IMR-90 (cell line): ENCODE data around the gene NATD1. TPM values are rescaled to one million over a fixed set of nuclear protein-coding genes. Genes with fewer than 3 reads are reported as not detected.

Experiments
- ATAC-seq: fragments of 200-7000 bp; cut with Tn5 transposase; 2 replicates; pipeline ENCODE4 v1.9.1; 2020; ENCODE audit warnings: low read depth, mild to moderate bottlenecking, moderate library complexity
- BruUV-seq: library from RNA; stranded (reverse); fragments of 400-500 nt; replicated peaks from 2 replicates; lab custom pipeline; 2021; lab: Mats Ljungman, UMichigan
- CTCF ChIA-PET: fragments of 300-600 bp; formaldehyde crosslinking; extraction: SDS; loops from one replicate; lab custom pipeline; 2021; ENCODE audit warnings: antibody characterized with exemption; lab: Yijun Ruan, JAX
- POLR2A ChIA-PET: fragments of 300-600 bp; sonication (Branson Sonifier 250); formaldehyde crosslinking; loops from one replicate; lab custom pipeline; 2022; ENCODE audit warnings: antibody characterized with exemption; ENCODE audit not compliant: unreplicated experiment; lab: Charles Lee
- DNase-seq: peaks from one replicate; pipeline ENCODE4 v3.0.0; 2013
- H2AFZ ChIP-seq: replicated peaks from 2 replicates; pipeline ENCODE3; 2013; ENCODE audit warnings: low read length, mild to moderate bottlenecking; ENCODE audit not compliant: poor library complexity
- H2AK5ac ChIP-seq: 2 replicates; pipeline ENCODE4 v1.6.1; 2013; ENCODE audit warnings: low read depth, low read length, inconsistent platforms
- H2AK9ac ChIP-seq: replicated peaks from 2 replicates; pipeline ENCODE3; 2013; ENCODE audit warnings: mild to moderate bottlenecking, low read depth, low read length, moderate library complexity; ENCODE audit not compliant: poor library complexity
- H2BK120ac ChIP-seq: 2 replicates; pipeline ENCODE4 v1.6.1; 2013; ENCODE audit warnings: low read depth, low read length, inconsistent platforms
- H2BK15ac ChIP-seq: 3 replicates; pipeline ENCODE4 v1.6.1; 2013; ENCODE audit warnings: low read depth, low read length, inconsistent platforms
- H2BK20ac ChIP-seq: 2 replicates; pipeline ENCODE4 v1.6.1; 2013; ENCODE audit warnings: low read depth, mild to moderate bottlenecking, inconsistent platforms, low read length, moderate library complexity
- H2BK5ac ChIP-seq: 2 replicates; pipeline ENCODE4 v1.6.1; 2013; ENCODE audit warnings: mild to moderate bottlenecking, low read depth, low read length, inconsistent platforms; ENCODE audit not compliant: poor library complexity, severe bottlenecking
- H3K14ac ChIP-seq: replicated peaks from 2 replicates; pipeline ENCODE4 v1.6.1; 2013; ENCODE audit warnings: low read depth, low read length, inconsistent platforms
- H3K18ac ChIP-seq: 2 replicates; pipeline ENCODE4 v1.6.1; 2013; ENCODE audit warnings: low read depth, low read length, control low read depth
- H3K23ac ChIP-seq: 2 replicates; pipeline ENCODE4 v1.6.1; 2013; ENCODE audit warnings: low read depth, low read length, inconsistent platforms
- H3K27ac ChIP-seq: 2 replicates; pipeline ENCODE4 v1.5.1; 2013; ENCODE audit warnings: mild to moderate bottlenecking, control low read depth, low read length; ENCODE audit not compliant: insufficient read depth
- H3K27me3 ChIP-seq: 2 replicates; pipeline ENCODE4 v1.6.1; 2013; ENCODE audit warnings: low read length; ENCODE audit not compliant: control insufficient read depth, insufficient read depth
- H3K36me3 ChIP-seq: 2 replicates; pipeline ENCODE4 v1.6.1; 2013; ENCODE audit warnings: low read length, mixed read lengths; ENCODE audit not compliant: control insufficient read depth, insufficient read depth
- H3K4ac ChIP-seq: 2 replicates; pipeline ENCODE4 v1.6.1; 2013; ENCODE audit warnings: low read depth, low read length, inconsistent platforms
- H3K4me1 ChIP-seq: 2 replicates; pipeline ENCODE4 v1.6.1; 2013; ENCODE audit warnings: low read length, mixed read lengths; ENCODE audit not compliant: control insufficient read depth, insufficient read depth
- H3K4me2 ChIP-seq: 2 replicates; pipeline ENCODE4 v1.6.1; 2013; ENCODE audit warnings: low read depth, mild to moderate bottlenecking, control low read depth, low read length, moderate library complexity
- H3K4me3 ChIP-seq: 2 replicates; pipeline ENCODE4 v1.5.1; 2013; ENCODE audit warnings: low read depth, mild to moderate bottlenecking, control low read depth, low read length, moderate library complexity; ENCODE audit not compliant: insufficient read depth
- H3K56ac ChIP-seq: 2 replicates; pipeline ENCODE4 v1.6.1; 2013; ENCODE audit warnings: low read length, inconsistent platforms; ENCODE audit not compliant: insufficient read depth; ENCODE audit errors: extremely low read depth
- H3K79me1 ChIP-seq, 2 experiments: 2 replicates each; pipeline ENCODE4 v1.6.1; 2013; ENCODE audit warnings: low read length in 2 of 2, inconsistent platforms in 1 of 2, low read depth in 1 of 2
- H3K9ac ChIP-seq: 2 replicates; pipeline ENCODE4 v1.6.1; 2013; ENCODE audit warnings: low read depth, low read length, control low read depth
- H3K9me1 ChIP-seq: 2 replicates; pipeline ENCODE4 v1.6.1; 2013; ENCODE audit warnings: low read length, inconsistent platforms; ENCODE audit not compliant: insufficient read depth
- H3K9me3 ChIP-seq: 2 replicates; pipeline ENCODE4 v1.6.1; 2013; ENCODE audit warnings: low read length; ENCODE audit not compliant: control insufficient read depth, insufficient read depth
- H4K20me1 ChIP-seq: 2 replicates; pipeline ENCODE4 v1.6.1; 2013; ENCODE audit warnings: low read length, inconsistent platforms; ENCODE audit not compliant: insufficient read depth
- H4K5ac ChIP-seq: 2 replicates; pipeline ENCODE4 v1.6.1; 2013; ENCODE audit warnings: mild to moderate bottlenecking, low read depth, low read length, control low read depth
- H4K8ac ChIP-seq, 2 experiments: 2 replicates each; pipeline ENCODE4 v1.6.1; 2013; ENCODE audit warnings: low read depth in 2 of 2, low read length in 2 of 2, control low read depth in 1 of 2, inconsistent platforms in 1 of 2
- H4K91ac ChIP-seq: 2 replicates; pipeline ENCODE4 v1.6.1; 2013; ENCODE audit warnings: low read depth, low read length, inconsistent platforms; ENCODE audit not compliant: insufficient read depth
- BHLHE40 ChIP-seq: fragments of 150-350 bp; IDR thresholded peaks from 2 replicates; pipeline ENCODE4 v1.6.1; 2016; ENCODE audit warnings: mild to moderate bottlenecking, low read depth, low read length
- CEBPB ChIP-seq: IDR thresholded peaks from 2 replicates; pipeline ENCODE4 v1.6.1; 2012; ENCODE audit warnings: low read depth, low read length, improper control_type of control experiment
- CHD1 ChIP-seq: IDR thresholded peaks from 2 replicates; pipeline ENCODE4 v1.6.1; 2012; ENCODE audit warnings: low read depth, low read length, improper control_type of control experiment
- FOS ChIP-seq: fragments of 150-350 bp; IDR thresholded peaks from 2 replicates; pipeline ENCODE4 v1.6.1; 2016; ENCODE audit warnings: low read depth, low read length
- MAFK ChIP-seq: IDR thresholded peaks from 2 replicates; pipeline ENCODE4 v1.6.1; 2012; ENCODE audit warnings: low read depth, low read length, improper control_type of control experiment
- MAZ ChIP-seq: IDR thresholded peaks from 2 replicates; pipeline ENCODE4 v1.6.1; 2012; ENCODE audit warnings: low read depth, mild to moderate bottlenecking, low read length, improper control_type of control experiment, moderate library complexity, borderline replicate concordance
- MXI1 ChIP-seq: IDR thresholded peaks from 2 replicates; pipeline ENCODE4 v1.6.1; 2012; ENCODE audit warnings: low read depth, mild to moderate bottlenecking, low read length, moderate library complexity, borderline replicate concordance
- NFE2L2 ChIP-seq: fragments of 150-350 bp; IDR thresholded peaks from 2 replicates; pipeline ENCODE4 v1.6.1; 2016; ENCODE audit warnings: low read depth, mild to moderate bottlenecking, low read length
- POLR2A ChIP-seq: IDR thresholded peaks from 2 replicates; pipeline ENCODE4 v1.6.1; 2012; ENCODE audit warnings: mild to moderate bottlenecking, low read depth, low read length
- RAD21 ChIP-seq: IDR thresholded peaks from 2 replicates; pipeline ENCODE4 v1.6.1; 2012; ENCODE audit warnings: low read length, improper control_type of control experiment
- RCOR1 ChIP-seq: IDR thresholded peaks from 2 replicates; pipeline ENCODE4 v1.6.1; 2012; ENCODE audit warnings: mild to moderate bottlenecking, low read length, improper control_type of control experiment; ENCODE audit not compliant: insufficient replicate concordance
- RFX5 ChIP-seq: IDR thresholded peaks from 2 replicates; pipeline ENCODE4 v1.8.0; 2012; ENCODE audit warnings: low read depth, mild to moderate bottlenecking, low read length, moderate library complexity
- SMC3 ChIP-seq: fragments of 150-350 bp; IDR thresholded peaks from 2 replicates; pipeline ENCODE4 v1.6.1; 2016; ENCODE audit warnings: low read depth, mild to moderate bottlenecking, antibody characterized with exemption, low read length, moderate library complexity
- USF2 ChIP-seq: fragments of 150-350 bp; IDR thresholded peaks from 2 replicates; pipeline ENCODE4 v1.6.1; 2017; ENCODE audit warnings: mild to moderate bottlenecking, antibody characterized with exemption, low read length, low read depth
- WGBS, 2 experiments: methylation state at CpG; one replicate each; pipeline versions ENCODE4 v1.1.5 to v1.1.7; 2013; ENCODE audit warnings: missing lambda C conversion rate in 2 of 2; ENCODE audit not compliant: insufficient read length in 1 of 2; ENCODE audit errors: extremely low coverage in 2 of 2; 5-methylcytosine and 5-hydroxymethylcytosine counted together
- dilution Hi-C: fragments of 300-500 bp; cut with HindIII; formaldehyde crosslinking; loops from one replicate; pipeline ENCODE4 v1.14.3; 2018; ENCODE audit warnings: low sequenced_read_pairs; ENCODE audit not compliant: unreplicated experiment
- in situ Hi-C: fragments of 300-500 bp; cut with MboI; formaldehyde crosslinking; loops from 3 replicates; pipeline ENCODE4 v1.14.3; 2019; ENCODE audit warnings: low sequenced_read_pairs, inconsistent platforms, mixed read lengths
- intact Hi-C: fragments of 100-400 bp; cut with micrococcal nuclease; formaldehyde crosslinking; loops from 2 replicates; pipeline ENCODE4 v1.10.0; 2022
- polyA plus RNA-seq, 3 experiments: library from polyadenylated mRNA; depleted of rRNA; stranded (reverse); fragments of >200 nt; gene quantifications; 2 replicates each; pipeline ENCODE4 v1.2.3, GENCODE V29; 2012; ENCODE audit warnings: low replicate concordance in 1 of 3
- total RNA-seq: library from RNA; depleted of rRNA; stranded (reverse); fragments of >200 nt; gene quantifications from 2 replicates; pipeline ENCODE4 v1.2.3, GENCODE V29; 2012
- TF ChIP-seq, protein P1 (sequence below): conservative IDR thresholded peaks from 2 replicates; pipeline ENCODE4 v1.5.1; 2012; ENCODE audit warnings: mild to moderate bottlenecking, low read depth, low read length, improper control_type of control experiment
- TF ChIP-seq, protein P2 (sequence below): fragments of 150-350 bp; IDR thresholded peaks from 2 replicates; pipeline ENCODE4 v1.6.1; 2016; ENCODE audit warnings: low read depth, mild to moderate bottlenecking, low read length, moderate library complexity, borderline replicate concordance

Gene NATD1
- total and polyA plus RNA-seq, 2 of the 4 experiments (the other 2 are of a cell fraction) = 0.90 to 4.3 TPM

DNA sequence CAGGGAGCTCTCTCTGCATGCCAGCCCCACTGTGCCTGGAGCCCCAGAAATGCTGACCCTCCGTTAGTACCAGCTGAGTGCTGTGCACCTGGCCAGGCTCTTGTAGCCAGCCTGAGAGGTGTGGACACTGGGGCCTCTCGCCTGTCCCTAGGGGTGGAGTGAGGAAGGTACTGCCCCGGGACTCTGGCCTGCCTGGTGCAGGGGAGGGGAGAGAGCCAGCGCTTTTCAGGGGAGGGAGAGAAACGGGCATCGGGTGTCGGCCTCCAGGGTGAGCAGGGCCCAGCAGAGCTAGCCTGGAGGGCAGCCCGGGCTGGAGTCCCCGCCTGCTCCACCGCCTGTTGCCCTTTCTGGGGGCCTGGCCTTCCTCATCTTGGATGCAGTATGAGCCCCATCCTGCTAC lies 44.4 kb upstream of the NATD1 start:
- Histone ChIP-seq H3K27ac (no peak overlapping the region), H3K9ac (no peak overlapping the region), H3K14ac (no peak overlapping the region), H3K9me1 (no peaks in the 10 kb centered on the region; the same call in 1 of the 2 replicates), H4K91ac (no peak overlapping the region), H2BK120ac (no peak overlapping the region), H3K18ac (no peak overlapping the region), H2BK5ac (no peak overlapping the region), H3K4me1 (peaks cover 13% of the 10 kb centered on the region), H2BK20ac (no peak overlapping the region), H4K5ac (no peak overlapping the region), H2AFZ (no peak overlapping the region), H3K36me3 (peaks cover 39% of the 10 kb centered on the region), H2AK5ac (no peak overlapping the region), H3K23ac (no peak overlapping the region), H3K27me3 (no peaks in the 10 kb centered on the region), H3K4me2 (no peak overlapping the region), H3K4me3 (no peak overlapping the region), H4K8ac (no peak overlapping the region; a peak in 1 of 4 replicates), H3K4ac (no peak overlapping the region), H3K9me3 (peaks cover 3% of the 10 kb centered on the region; the same call in 1 of the 2 replicates), H2AK9ac (no peak overlapping the region), H4K20me1 (peaks cover 92% of the 10 kb centered on the region), H3K79me1 (peaks cover 19 to 47% of the 10 kb centered on the region in 2 experiments), H3K56ac (no peak overlapping the region), H2BK15ac (no peak overlapping the region)
- 41% methylated on average over 9 of the region's 10 CpGs; no CpG with 5 or more reads in 1 of the 2 experiments for WGBS, 2 experiments
- no TSS peak for BruUV-seq
- TF ChIP-seq NFE2L2 (no peak), SMC3 (no peak), BHLHE40 (no peak), RAD21 (no peak), CEBPB (no peak), POLR2A (no peak), MAFK (no peak), CHD1 (no peak), MAZ (no peak), MXI1 (no peak), USF2 (no peak), RCOR1 (no peak), RFX5 (no peak), FOS (no peak)
- TF ChIP-seq, protein P1, sequence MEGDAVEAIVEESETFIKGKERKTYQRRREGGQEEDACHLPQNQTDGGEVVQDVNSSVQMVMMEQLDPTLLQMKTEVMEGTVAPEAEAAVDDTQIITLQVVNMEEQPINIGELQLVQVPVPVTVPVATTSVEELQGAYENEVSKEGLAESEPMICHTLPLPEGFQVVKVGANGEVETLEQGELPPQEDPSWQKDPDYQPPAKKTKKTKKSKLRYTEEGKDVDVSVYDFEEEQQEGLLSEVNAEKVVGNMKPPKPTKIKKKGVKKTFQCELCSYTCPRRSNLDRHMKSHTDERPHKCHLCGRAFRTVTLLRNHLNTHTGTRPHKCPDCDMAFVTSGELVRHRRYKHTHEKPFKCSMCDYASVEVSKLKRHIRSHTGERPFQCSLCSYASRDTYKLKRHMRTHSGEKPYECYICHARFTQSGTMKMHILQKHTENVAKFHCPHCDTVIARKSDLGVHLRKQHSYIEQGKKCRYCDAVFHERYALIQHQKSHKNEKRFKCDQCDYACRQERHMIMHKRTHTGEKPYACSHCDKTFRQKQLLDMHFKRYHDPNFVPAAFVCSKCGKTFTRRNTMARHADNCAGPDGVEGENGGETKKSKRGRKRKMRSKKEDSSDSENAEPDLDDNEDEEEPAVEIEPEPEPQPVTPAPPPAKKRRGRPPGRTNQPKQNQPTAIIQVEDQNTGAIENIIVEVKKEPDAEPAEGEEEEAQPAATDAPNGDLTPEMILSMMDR = no peak
- TF ChIP-seq, protein P2, sequence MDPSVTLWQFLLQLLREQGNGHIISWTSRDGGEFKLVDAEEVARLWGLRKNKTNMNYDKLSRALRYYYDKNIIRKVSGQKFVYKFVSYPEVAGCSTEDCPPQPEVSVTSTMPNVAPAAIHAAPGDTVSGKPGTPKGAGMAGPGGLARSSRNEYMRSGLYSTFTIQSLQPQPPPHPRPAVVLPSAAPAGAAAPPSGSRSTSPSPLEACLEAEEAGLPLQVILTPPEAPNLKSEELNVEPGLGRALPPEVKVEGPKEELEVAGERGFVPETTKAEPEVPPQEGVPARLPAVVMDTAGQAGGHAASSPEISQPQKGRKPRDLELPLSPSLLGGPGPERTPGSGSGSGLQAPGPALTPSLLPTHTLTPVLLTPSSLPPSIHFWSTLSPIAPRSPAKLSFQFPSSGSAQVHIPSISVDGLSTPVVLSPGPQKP = no peak
- intact Hi-C loops = no loop called here
- in situ Hi-C loops = no loop called here
- no peak for DNase-seq
- dilution Hi-C loops = no loop called here
- ChIA-PET POLR2A (no interaction called here), CTCF (no interaction called here)
- ATAC-seq = no peak
